WTC11 (cell line): ENCODE data around the gene TMEM81. TPM values are rescaled to one million over a fixed set of nuclear protein-coding genes. Genes with fewer than 3 reads are reported as not detected.

Experiments
- ATAC-seq: fragments of 200-7000 bp; cut with Tn5 transposase; 2 replicates; pipeline ENCODE4 v1.10.0; 2021; ENCODE audit warnings: mild to moderate bottlenecking, moderate library complexity
- CTCF ChIA-PET: fragments of 300-600 bp; sonication (Branson Sonifier 250); formaldehyde crosslinking; loops from one replicate; lab custom pipeline; 2021; ENCODE audit warnings: antibody characterized with exemption; lab: Charles Lee
- POLR2A ChIA-PET: fragments of 350-600 bp; sonication (Branson Sonifier 250); formaldehyde crosslinking; loops from one replicate; lab custom pipeline; 2021; ENCODE audit warnings: antibody characterized with exemption; lab: Charles Lee
- DNase-seq: peaks from one replicate; pipeline ENCODE4 v3.0.0; 2021; ENCODE audit warnings: low spot score
- H3K27ac Mint-ChIP-seq: 2 replicates; pipeline ENCODE4 v1.8.0; 2021; ENCODE audit warnings: mixed read lengths
- H3K27me3 Mint-ChIP-seq: 2 replicates; pipeline ENCODE4 v1.8.0; 2021; ENCODE audit warnings: low read depth, mild to moderate bottlenecking, moderate library complexity, mixed read lengths
- H3K36me3 Mint-ChIP-seq: 2 replicates; pipeline ENCODE4 v1.8.0; 2021; ENCODE audit warnings: mixed read lengths
- H3K4me1 Mint-ChIP-seq: 2 replicates; pipeline ENCODE4 v1.8.0; 2022; ENCODE audit warnings: mixed read lengths
- H3K4me3 Mint-ChIP-seq: 2 replicates; pipeline ENCODE4 v1.8.0; 2021; ENCODE audit warnings: mild to moderate bottlenecking, moderate library complexity, mixed read lengths
- H3K9me3 Mint-ChIP-seq: 2 replicates; pipeline ENCODE4 v1.8.0; 2021; ENCODE audit warnings: mixed read lengths
- AR ChIP-seq: fragments of 250-450 bp; sonication (Bioruptor Pico); IDR thresholded peaks from 2 replicates; pipeline ENCODE4 v1.9.0; 2021; ENCODE audit warnings: mild to moderate bottlenecking
- ARID4B ChIP-seq: sonication (generic); formaldehyde crosslinking; IDR thresholded peaks from 2 replicates; pipeline ENCODE4 v1.8.0; 2023; ENCODE audit warnings: missing genetic modification reagents, mild to moderate bottlenecking, borderline replicate concordance
- E2F5 ChIP-seq: sonication (generic); formaldehyde crosslinking; IDR thresholded peaks from 2 replicates; pipeline ENCODE4 v1.8.1; 2022; ENCODE audit warnings: mild to moderate bottlenecking, moderate library complexity, missing genetic modification reagents
- ERG ChIP-seq: fragments of 250-450 bp; sonication (Bioruptor Pico); IDR thresholded peaks from 2 replicates; pipeline ENCODE4 v1.8.0; 2021; ENCODE audit warnings: mild to moderate bottlenecking
- GABPB1 ChIP-seq: sonication (generic); formaldehyde crosslinking; IDR thresholded peaks from 2 replicates; pipeline ENCODE4 v1.8.1; 2023; ENCODE audit warnings: mild to moderate bottlenecking, missing genetic modification reagents
- KAT7 ChIP-seq: sonication (generic); formaldehyde crosslinking; IDR thresholded peaks from 2 replicates; pipeline ENCODE4 v1.8.1; 2023; ENCODE audit warnings: missing genetic modification reagents, mild to moderate bottlenecking, borderline replicate concordance
- MAX ChIP-seq: sonication (generic); formaldehyde crosslinking; IDR thresholded peaks from 2 replicates; pipeline ENCODE4 v1.8.0; 2022; ENCODE audit warnings: mild to moderate bottlenecking, missing genetic modification reagents
- NFYB ChIP-seq: sonication (generic); formaldehyde crosslinking; conservative IDR thresholded peaks from 2 replicates; pipeline ENCODE4 v1.8.0; 2022; ENCODE audit warnings: low read depth, missing genetic modification reagents
- NR1H2 ChIP-seq: sonication (generic); formaldehyde crosslinking; IDR thresholded peaks from 2 replicates; pipeline ENCODE4 v1.9.0; 2021; ENCODE audit warnings: mild to moderate bottlenecking, moderate library complexity, missing genetic modification reagents
- NR3C1 ChIP-seq: sonication (generic); formaldehyde crosslinking; conservative IDR thresholded peaks from 2 replicates; pipeline ENCODE4 v1.8.1; 2023; ENCODE audit warnings: low read depth, mild to moderate bottlenecking, missing genetic modification reagents
- STAT6 ChIP-seq: sonication (generic); formaldehyde crosslinking; conservative IDR thresholded peaks from 2 replicates; pipeline ENCODE4 v1.8.1; 2023; ENCODE audit warnings: mild to moderate bottlenecking, low read depth, missing genetic modification reagents, moderate library complexity
- TP53 ChIP-seq: sonication (generic); formaldehyde crosslinking; IDR thresholded peaks from 2 replicates; pipeline ENCODE4 v1.8.1; 2023; ENCODE audit warnings: mild to moderate bottlenecking, missing genetic modification reagents
- ZBTB43 ChIP-seq: sonication (generic); formaldehyde crosslinking; IDR thresholded peaks from 2 replicates; pipeline ENCODE4 v1.8.1; 2023; ENCODE audit warnings: mild to moderate bottlenecking, missing genetic modification reagents
- ZMAT4 ChIP-seq: fragments of 250-450 bp; sonication (Bioruptor Pico); IDR thresholded peaks from 2 replicates; pipeline ENCODE4 v1.9.0; 2021; ENCODE audit warnings: mild to moderate bottlenecking
- ZNF416 ChIP-seq: fragments of 250-450 bp; sonication (Bioruptor Pico); IDR thresholded peaks from 2 replicates; pipeline ENCODE4 v1.9.0; 2021; ENCODE audit warnings: mild to moderate bottlenecking, inconsistent platforms
- total RNA-seq: library from RNA; stranded (reverse); gene quantifications from 3 replicates; pipeline ENCODE4 v1.2.3, GENCODE V29; 2021

Gene TMEM81
- total RNA-seq, 1 experiment from 2014 or later, result 7.5 TPM

- H3K4me1 Mint-ChIP-seq, result peaks cover 18% of the 10 kb centered on the region
- no peak overlapping the region for H3K4me3 Mint-ChIP-seq
- H3K36me3 Mint-ChIP-seq, result peaks cover 10% of the 10 kb centered on the region
- CTCF ChIA-PET, result no interaction called here
- no peaks in the 10 kb centered on the region for H3K9me3 Mint-ChIP-seq
- H3K27me3 Mint-ChIP-seq, result no peaks in the 10 kb centered on the region; the same call in 1 of the 2 replicates
- H3K27ac Mint-ChIP-seq, result no peak overlapping the region
- POLR2A ChIA-PET, result no interaction called here
- TF ChIP-seq NR3C1 (CRISPR knock-in tag), result no peak
- no peak for TF ChIP-seq STAT6 (CRISPR knock-in tag)
- TF ChIP-seq NFYB (CRISPR knock-in tag), result no peak
- no peak for TF ChIP-seq ERG (CRISPR knock-in tag)
- no peak for TF ChIP-seq ARID4B (CRISPR knock-in tag)
- TF ChIP-seq KAT7 (CRISPR knock-in tag), result no peak
- TF ChIP-seq E2F5 (CRISPR knock-in tag), result no peak
- no peak for TF ChIP-seq GABPB1 (CRISPR knock-in tag)
- no peak for TF ChIP-seq ZMAT4 (CRISPR knock-in tag)
- TF ChIP-seq ZNF416, result no peak
- no peak for TF ChIP-seq MAX (CRISPR knock-in tag)
- no peak for TF ChIP-seq NR1H2 (CRISPR knock-in tag)
- TF ChIP-seq ZBTB43, result no peak
- TF ChIP-seq TP53 (CRISPR knock-in tag), result no peak
- no peak for TF ChIP-seq AR (CRISPR knock-in tag)
- ATAC-seq (no peak), DNase-seq (no peak)
These were observed 34.5 kb upstream of the TMEM81 start for GRCh38 chr1:205118752-205119151.
